Body of pancreas (tissue), 4 donors: ENCODE results near the gene LTBR.

Experiments used
- CTCF ChIP-seq, 7 experiments: fragments of 450-650 bp in 4 of 7; fragments of 200-600 bp in 3 of 7; sonication (generic) in 3 of 7; IDR thresholded peaks; one replicate each; pipeline ENCODE4 v1.5.1; 2016 to 2019; ENCODE audit warnings: antibody characterized with exemption in 7 of 7
- POLR2A ChIP-seq, 3 donors: fragments of 450-650 bp; IDR thresholded peaks; one replicate each; pipeline ENCODE4 v1.6.1; 2016; ENCODE audit warnings: antibody characterized with exemption in 3 of 3, mild to moderate bottlenecking in 2 of 3

- TF ChIP-seq CTCF (IDR thresholded peaks at IDR 0.05) = no peak
- TF ChIP-seq POLR2A (IDR thresholded peaks at IDR 0.05) = peak; percentile 66 to 94 (median 94)
Measured at GRCh38 chr12:6375269-6376078, 8.5 kb upstream of the LTBR start, which contains the start of gene SCNN1A.
